HG03139 (cell line): ENCODE measurements around the gene FGF16.
"Not testable (repeated sequence)": the region's sequence is repeated elsewhere in the genome, so short reads cannot be mapped to it uniquely, and the experiment has no call there.

Experiments used
- ATAC-seq: cut with Tn5 transposase; IDR thresholded peaks from one replicate; pipeline ENCODE4 v1.9.1; 2021; ENCODE audit not compliant: unreplicated experiment

Gene FGF16

DNA sequence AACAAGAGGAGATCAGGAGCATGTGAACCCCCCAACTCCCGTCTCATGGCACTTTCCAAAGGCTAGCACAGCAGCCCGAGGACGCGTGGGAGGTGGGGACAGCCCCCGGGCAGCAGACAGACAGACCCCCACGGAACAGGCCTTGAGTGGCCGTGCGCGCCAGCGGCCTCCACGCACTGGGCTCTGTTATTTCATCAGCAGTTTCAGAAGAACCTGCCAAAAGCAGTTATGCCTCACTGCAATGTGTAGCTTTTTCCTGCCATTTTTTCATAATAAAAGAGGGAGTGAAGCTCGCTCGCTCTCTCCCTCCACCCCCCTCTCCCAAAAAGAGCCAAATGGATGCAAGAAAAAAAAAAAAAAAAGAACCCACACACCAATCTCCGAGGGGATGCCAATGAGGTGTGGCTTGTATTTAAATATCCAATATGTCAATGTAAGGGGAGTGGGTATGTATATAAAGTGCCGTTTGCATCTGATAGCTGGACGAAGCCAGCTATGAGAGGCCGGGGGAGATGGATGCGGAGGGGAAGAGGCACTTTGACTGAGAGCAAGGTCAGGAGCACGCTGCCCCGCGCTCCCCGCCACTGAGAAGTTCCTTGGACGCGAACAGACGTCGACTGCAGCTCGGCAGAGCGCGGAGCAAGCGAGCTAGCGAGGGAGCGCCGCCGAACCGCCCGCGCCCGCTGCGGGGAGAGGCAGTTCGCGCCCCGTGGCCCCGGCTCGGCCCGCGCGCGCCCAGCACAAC is at the start of gene FGF16:
TSS of gene FGF16 (plus strand) at position 482 of the 745 bp plus-strand sequence. CDS start 286 bp downstream, outside the sequence.
- no peak for ATAC-seq

DNA sequence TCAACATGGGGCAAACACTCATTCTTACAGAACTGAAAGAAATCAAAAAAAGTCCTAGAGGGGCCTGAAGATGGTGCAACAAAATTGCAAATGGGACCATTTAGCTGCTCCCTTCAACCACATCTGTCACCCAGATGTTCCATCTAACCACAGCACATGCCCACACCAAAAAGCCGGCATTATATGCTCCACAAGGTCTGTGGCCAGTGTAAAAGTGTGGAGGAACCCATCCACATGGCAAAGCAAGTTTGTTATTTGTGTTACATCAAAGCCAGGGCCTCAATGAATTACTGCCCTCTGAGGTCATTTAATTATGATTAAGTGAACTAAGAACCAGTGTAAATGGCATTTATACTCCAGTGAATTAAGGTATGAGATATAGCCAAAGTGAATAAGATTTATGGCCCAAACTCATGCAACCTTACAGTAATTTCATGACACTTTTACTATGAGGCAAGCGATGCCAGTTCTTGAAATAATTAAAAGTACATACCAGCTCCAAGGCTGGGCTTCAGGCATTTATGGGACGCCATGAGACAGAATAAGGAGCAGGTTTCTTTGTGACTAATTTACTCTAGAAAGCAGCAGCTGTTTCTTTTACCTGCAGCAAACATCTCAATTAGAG is 48.7 kb upstream of the FGF16 start:
- no peak for ATAC-seq

DNA sequence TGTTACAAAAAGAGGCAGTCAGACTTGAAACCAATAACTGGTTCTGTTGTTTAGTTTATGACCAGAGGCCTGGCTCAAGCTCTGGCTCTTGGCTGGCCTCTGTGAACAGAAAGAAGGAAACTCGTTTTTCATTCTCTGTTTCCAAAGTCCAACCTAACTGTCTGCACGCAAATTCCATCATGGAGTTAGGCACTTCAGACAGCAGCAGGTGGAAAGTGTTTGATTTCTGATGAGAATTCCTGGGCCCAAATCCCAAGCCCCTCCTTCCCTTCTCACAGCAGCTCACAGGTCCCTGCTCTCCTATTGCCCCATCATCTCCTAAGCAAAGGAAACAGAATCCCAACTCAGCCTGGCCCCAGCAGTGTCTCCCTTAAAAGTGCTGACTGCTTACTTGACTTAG is 42.8 kb upstream of the FGF16 start:
- no peak for ATAC-seq

DNA sequence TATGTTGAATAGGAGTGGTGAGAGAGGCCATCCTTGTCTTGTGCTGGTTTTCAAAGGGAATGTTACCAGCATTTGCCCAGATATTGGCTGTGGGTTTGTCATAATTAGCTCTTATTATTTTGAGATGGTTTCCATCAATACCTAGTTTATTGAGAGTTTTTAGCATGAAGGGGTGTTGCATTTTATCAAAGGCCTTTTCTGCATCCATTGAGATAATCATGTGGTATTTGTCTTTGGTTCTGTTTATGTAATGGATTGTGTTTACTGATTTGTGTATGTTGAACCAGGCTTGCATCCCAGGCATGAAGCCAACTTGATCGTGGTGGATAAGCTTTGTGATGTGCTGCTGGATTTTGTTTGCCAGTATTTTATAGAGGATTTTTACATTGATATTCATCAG is 39.4 kb upstream of the FGF16 start:
- not testable (repeated sequence) for ATAC-seq

DNA sequence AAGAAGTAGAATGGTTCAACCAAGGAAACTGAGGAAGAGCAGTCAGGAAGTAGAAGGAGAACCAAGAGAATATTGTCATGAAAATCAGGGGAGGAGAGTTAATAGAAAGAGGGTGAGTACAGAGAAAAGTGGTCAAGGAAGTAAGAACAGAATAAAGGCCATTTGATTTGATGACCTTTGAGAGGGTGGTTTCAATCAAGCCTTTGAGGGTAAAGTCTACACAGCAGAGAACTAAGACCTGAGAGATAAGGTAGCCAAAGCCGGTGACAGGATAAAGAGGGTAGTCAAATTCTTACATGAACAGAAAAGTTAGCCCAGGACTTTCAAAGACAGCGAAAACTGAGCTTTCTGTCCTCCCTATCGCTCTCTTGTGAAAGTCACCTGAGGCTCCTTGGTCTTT is 34.6 kb upstream of the FGF16 start:
- no peak for ATAC-seq

DNA sequence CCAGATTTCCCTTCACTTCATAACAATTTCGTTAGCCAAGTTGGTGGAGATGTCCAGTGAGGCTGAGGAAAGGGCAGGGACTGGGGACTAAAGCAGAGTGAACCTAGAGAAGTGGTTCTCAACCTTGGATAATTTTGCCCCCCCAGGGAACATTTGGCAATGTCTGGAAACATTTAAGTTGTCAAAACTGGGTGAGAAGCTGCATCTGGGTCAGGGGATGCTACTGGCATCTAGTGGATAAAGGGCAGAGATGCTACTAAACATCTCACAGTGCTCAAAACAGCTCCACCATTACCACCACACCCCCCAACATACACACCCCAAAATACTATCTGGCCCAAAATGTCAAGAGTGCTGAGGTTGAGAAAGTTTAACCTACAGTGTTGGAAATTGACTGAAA is 32.0 kb upstream of the FGF16 start:
- ATAC-seq, result no peak

DNA sequence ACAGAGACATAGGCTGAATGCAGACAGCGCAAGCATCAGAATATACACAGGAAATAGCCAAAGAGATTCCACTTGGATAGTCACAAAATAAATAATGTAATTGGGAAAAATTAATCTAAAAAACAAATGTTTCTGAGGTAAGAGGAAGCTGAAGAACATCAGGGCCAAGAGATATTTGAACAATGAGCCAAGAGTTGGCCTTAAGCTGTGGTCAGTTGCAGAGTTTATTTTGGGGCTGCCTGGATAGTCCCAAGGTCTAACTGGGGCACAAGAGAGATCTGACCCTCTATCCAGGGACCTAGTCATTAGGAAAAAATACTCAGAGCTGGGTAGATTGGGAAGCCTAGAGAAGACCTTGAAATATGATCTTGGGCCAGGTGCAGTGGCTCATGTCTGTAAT is 31.3 kb upstream of the FGF16 start:
- no peak for ATAC-seq

DNA sequence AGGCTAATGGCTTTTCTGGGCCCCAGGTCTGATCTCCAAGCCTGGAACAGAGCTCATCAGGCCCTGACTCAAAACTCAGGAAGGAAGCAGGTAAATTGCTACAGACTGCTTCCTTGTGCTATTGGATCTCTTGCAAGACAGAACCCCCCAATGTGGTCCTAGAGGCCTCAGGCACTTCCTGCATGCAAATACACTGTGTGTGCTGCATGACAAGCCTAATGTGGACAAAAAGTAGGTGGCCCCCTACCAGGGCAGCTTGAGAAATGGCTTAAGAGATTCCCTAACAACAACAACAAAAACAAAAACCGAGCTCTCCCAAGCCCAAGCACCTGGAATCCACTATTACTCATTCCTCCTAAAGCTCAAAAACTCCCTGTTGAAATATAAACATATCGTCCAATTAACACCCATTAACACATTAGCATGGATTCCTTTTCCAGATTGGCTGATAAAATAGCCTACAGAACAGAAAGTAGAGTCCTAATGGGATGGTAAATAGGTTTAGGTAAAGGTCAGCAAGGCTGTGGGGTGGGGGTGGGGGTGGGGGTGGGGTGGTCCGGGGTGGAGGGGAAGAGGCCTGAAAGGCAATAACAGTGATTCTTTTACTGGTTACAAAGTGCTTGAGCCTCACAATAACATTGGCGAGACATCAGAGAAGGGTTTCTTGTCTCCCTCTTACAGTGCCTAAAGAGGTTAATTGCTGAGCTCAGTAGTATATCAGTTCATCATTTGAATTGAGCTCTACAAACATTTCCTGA is 24.1 kb upstream of the FGF16 start:
- no peak for ATAC-seq

DNA sequence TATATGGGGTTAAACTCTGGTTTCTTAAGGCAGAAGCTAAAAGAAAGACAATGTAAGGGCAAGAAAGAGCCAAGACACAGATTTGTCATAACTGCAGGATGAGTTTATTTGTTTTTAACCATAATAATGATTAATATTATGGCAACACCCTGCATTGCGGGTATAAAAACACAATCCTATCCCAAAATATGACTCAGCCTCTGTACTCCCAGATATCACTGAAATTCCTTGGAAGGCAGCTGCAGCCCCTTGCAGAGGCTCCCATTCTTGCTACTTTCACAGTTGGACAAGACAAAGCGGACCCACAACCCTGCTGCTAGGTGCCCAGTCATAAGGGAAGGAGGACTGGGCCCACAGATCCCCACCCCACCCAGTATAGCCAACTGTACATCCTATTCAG is 20.4 kb upstream of the FGF16 start:
- ATAC-seq, result no peak

DNA sequence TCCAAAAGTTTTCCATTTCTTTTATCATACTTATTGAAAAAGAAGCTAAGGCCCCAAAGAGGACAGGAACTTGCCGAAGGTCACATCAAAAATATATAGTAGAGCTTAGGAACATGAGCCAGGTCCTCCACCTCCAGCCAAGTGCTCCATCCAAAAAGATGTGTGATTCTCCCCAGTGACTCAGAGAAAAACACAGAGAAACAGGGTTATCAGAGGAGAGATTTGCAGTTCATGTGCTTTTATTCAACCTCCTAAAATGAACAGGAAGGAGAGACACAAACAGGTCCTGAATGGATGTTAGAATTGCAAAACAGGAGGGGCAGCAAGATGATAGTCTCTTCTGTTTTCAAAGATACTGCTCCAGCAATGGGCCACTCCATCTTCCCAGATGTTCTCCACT is 19.6 kb upstream of the FGF16 start:
- ATAC-seq, result no peak

DNA sequence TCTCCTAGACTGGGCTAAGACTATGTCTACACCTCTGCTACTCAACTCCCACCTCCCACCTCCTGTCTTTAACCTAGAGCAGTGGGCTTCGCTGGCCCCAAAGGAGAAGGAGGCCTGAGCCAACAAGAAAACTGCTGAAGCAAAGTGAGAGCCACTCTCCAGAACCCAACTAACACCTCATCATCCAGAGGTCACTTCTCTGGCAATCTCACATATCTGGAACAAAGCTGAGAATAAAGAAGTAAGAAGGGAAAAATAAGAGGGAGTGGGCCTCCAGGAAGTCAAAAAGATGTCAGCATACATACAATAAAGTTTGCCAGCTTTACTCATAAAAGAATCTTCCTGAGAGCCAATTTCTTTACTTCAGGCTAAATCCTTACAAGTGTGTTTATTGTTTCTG is 18.6 kb upstream of the FGF16 start:
- ATAC-seq, result no peak

DNA sequence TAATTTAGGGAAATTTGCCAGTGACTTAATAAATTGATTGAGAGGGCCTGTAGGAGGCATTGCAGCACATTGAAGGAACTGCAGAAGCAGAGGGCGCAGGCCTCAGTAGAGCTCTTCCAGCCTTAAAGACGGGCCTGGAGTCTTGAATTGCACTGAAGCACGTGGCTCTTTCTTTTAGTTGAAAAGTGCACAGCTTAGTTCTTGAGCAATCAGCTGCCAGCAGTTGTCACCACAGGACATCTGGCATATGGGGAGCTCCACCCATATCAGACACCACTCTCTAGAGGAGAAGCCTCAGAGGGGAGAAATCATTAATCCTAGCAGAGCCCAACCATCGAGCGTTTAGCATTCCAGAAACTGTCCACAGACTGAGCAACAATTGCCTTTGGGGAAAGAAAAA is 16.0 kb upstream of the FGF16 start:
- ATAC-seq, result no peak

DNA sequence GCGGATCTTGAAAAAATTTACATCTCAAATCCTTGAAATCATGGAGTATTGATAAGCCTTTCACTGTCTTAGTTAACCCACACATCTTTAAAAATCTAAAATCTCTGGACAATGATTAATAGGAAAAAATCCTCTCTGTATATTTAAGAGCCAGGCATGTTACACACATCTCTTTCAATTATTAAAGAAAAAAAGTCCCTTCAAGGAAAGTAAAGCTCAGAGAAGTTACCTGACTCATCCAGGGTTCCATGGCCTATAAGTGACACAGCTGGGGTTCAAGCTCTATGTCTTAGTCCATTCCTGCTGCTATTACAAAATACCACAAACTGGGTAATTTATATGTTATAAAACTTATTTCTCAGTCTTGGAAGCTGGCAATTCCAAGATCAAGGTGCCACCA is 14.2 kb upstream of the FGF16 start:
- ATAC-seq, result no peak

DNA sequence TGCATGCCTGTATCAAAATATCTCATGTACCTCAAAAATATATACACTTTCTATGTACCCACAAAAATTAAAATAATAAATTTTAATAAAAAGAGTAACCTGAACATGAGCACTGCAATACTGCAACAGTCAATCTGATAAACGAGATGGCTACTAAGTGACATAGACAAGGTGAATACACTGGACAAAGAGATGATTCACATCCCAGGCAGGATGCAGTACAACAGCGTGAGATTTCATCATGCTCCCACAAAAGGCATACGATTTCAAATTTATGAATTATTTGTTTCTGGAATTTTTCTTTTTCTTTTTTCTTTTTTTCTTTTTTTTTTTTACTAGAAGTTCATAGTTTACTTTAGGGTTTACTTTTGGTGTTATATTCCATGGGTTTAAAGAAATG is 12.2 kb upstream of the FGF16 start:
- no peak for ATAC-seq

DNA sequence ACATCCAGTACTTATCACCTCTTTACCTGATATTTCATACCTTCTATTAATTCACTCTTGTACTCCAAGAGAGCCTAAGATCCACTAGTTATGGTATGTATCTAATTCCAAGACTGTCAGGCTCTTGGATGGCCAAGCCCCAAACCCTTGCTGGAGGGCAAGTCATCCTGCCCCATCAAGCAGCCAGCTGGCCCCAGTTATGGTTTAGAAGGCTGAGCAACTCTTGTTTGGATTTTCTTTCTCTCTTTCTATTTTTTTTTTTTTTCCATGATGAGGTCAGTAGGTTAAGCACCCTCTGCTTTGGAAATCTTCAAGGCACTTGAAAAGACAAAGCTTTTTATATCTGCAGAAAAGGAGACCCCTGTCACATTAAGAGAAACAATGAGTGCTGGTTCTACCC is 10.9 kb upstream of the FGF16 start:
- no peak for ATAC-seq

DNA sequence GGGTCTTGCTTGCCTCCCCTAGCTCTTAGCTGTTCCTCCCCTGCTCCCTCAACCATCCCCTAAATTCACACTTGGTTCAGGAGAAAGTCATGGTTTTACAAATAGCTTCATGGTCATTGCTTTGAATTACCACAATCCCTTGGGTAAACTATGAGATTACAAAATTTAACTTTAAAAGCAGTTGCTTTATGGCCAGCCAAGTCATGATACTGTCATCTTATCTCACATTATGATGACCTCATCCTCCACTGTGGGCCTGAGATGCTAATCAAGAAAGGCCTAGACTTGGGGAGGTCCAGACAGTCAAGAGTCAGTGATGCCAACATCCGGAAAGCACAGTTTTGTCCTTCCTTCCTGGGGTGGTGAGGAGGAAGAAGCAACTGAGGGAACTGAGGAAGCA is 10.5 kb upstream of the FGF16 start:
- ATAC-seq, result no peak

DNA sequence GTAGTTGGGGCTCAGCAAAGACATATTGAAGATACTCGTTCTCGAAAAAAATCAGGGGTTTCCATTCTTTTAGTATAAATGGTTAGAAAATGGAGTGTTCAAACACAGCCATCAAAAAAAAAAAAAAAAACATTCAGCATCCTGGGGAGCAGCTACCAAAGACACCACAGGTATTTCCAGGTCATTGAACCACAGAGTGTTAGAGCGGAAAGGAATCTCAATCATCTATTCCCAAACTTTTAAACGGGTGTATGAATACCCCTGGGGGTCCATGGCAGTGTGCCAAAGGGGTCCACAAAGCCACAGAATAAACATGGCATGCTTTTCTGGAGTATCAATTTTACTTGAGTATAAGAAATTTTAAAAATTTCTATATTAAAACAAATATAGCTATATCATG is 6.9 kb upstream of the FGF16 start:
- ATAC-seq, result no peak

DNA sequence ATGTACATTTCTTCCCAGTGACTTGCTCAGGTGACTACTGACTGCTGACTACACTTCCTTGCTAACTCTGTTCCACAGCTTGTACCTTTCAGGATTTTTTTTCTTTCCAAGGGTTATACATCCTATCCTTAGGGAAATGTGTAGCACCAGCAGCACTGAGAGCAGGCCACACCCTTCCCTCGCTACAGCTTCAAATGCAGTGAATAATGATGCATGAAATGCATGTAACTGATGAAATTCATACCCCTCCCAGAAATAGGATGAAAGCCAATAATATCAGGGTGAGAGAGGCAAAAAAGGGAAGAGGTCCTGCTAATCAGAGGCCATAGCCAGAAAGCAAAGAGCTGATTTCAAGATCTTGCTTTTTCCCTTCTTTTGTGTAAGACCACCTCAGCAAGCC is 6.2 kb upstream of the FGF16 start:
- no peak for ATAC-seq

DNA sequence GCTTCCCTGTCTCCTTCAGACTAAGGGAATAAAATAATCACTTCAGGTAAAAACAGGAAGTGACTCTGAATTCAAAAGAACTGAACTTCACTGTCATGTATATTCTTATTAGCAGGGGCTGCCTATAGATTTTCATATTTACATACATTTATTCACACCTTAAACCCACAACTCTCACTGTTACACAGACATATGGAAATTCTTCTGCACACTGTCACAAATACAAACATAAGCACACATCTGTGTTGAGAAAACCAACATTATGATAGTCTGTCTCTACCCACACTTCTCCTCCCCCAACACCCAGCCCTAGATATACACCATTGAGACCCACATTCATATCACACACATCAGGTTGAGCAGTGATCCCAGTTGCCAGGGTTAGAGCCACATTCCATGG is 5.7 kb upstream of the FGF16 start:
- ATAC-seq, result no peak

DNA sequence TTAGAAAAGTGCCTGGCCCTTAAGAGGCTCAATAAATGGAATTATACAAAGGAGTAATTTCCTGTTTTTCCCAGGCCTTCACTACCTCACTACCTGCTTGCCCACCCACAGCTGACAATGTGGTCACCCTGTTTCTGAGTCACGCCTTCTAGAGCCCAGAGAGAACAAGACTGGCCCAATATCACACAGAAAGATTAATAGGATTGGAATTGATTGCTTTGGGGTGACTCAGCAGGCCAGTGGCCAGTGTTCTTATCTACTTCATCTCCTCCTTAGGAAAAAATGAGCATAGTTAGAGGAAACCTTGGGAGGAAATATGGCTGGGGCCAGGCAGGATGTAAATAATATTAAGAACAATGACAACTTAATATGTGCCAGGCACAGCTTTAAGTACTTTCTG is 4.5 kb upstream of the FGF16 start:
- no peak for ATAC-seq

DNA sequence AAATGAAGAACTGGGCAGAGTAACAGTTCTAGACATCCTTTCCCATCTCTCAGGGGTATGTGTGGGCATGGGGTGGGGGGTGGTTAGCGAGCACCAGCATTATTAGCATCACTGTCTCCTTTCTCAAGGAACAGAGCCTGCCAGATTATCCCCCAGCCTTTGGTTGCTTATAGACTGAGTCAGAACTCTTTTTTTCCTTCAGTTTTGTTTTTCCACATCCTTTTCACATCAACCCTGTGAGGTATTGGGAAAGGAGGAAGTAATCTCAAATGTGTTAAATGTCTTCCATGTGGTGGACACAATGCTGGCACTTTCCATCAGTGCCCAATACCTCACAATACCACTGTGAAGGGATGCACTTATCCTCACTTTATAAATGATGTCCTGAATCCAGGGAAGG is 3.1 kb upstream of the FGF16 start:
- no peak for ATAC-seq

DNA sequence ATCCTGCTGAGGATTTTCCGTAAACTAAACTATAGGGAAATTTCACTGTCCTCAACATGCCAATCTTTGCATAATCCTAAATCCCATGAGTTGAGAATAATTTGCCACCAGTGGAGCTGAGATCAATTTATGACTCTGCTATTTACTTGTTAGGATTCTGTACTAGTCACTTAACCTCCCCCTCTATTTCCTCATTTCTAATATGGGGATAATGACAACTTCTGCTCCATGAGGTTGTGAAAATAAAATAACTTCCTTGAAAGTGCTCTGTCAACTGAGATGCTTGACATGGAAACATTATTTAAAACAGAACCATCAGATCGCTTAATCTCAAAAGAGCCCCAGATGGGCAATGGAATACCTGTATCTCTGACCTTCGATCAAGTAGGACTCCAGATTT is 2.6 kb upstream of the FGF16 start:
- ATAC-seq, result no peak
